Kidney epithelial cell (primary cell): Measurements from ENCODE around the gene CATSPERE. TPM values are rescaled to one million over a fixed set of nuclear protein-coding genes. Genes with fewer than 3 reads are reported as not detected.

Experiments
- DNase-seq: peaks from one replicate; pipeline ENCODE4 v3.0.0-alpha.2; 2010; ENCODE audit warnings: low read depth
- H3K27me3 ChIP-seq: 2 replicates; pipeline ENCODE4 v1.6.0; 2011; ENCODE audit warnings: low read length; ENCODE audit not compliant: control insufficient read depth, insufficient read depth
- H3K36me3 ChIP-seq: 2 replicates; pipeline ENCODE4 v1.5.1; 2011; ENCODE audit warnings: low read length; ENCODE audit not compliant: control insufficient read depth, insufficient read depth
- H3K4me3 ChIP-seq: 2 replicates; pipeline ENCODE4 v1.5.1; 2011; ENCODE audit warnings: low read depth, mild to moderate bottlenecking, control low read depth, low read length
- CTCF ChIP-seq: IDR thresholded peaks from 2 replicates; pipeline ENCODE4 v1.5.1; 2011; ENCODE audit warnings: mild to moderate bottlenecking, moderate library complexity, low read length, control low read depth, inconsistent platforms; ENCODE audit not compliant: insufficient read depth, poor library complexity, severe bottlenecking
- total RNA-seq: library from RNA; depleted of rRNA; stranded (reverse); fragments of >200 nt; gene quantifications from 2 replicates; pipeline ENCODE4 v1.2.3, GENCODE V29; 2015

Gene CATSPERE
- total RNA-seq, 1 donor from 2014 or later = 0.13 TPM

GRCh38 chr1:244634546-244634945 lies 173.5 kb downstream of the CATSPERE start:
- Histone ChIP-seq H3K27me3 (no peaks in the 10 kb centered on the region), H3K4me3 (no peak overlapping the region), H3K36me3 (no peaks in the 10 kb centered on the region)
- no peak for TF ChIP-seq CTCF
- DNase-seq = no peak

GRCh38 chr1:244636488-244637259 lies 175.6 kb downstream of the CATSPERE start:
- DNase-seq = no peak
- no peak for TF ChIP-seq CTCF
- no peaks in the 10 kb centered on the region for H3K36me3 ChIP-seq
- no peaks in the 10 kb centered on the region for H3K27me3 ChIP-seq
- H3K4me3 ChIP-seq = no peak overlapping the region

GRCh38 chr1:244639561-244639960 lies 178.5 kb downstream of the CATSPERE start:
- no peak for TF ChIP-seq CTCF
- H3K4me3 ChIP-seq = no peak overlapping the region
- H3K36me3 ChIP-seq = no peaks in the 10 kb centered on the region
- no peak for DNase-seq
- H3K27me3 ChIP-seq = no peaks in the 10 kb centered on the region

GRCh38 chr1:244640917-244641316 lies 179.8 kb downstream of the CATSPERE start:
- no peaks in the 10 kb centered on the region for H3K36me3 ChIP-seq
- no peak for DNase-seq
- H3K4me3 ChIP-seq = no peak overlapping the region
- no peak for TF ChIP-seq CTCF
- no peaks in the 10 kb centered on the region for H3K27me3 ChIP-seq

GRCh38 chr1:244642526-244642925 lies 181.5 kb downstream of the CATSPERE start:
- TF ChIP-seq CTCF = no peak
- no peaks in the 10 kb centered on the region for H3K36me3 ChIP-seq
- no peak for DNase-seq
- no peak overlapping the region for H3K4me3 ChIP-seq
- H3K27me3 ChIP-seq = no peaks in the 10 kb centered on the region

GRCh38 chr1:244642988-244643387 lies 181.9 kb downstream of the CATSPERE start:
- H3K4me3 ChIP-seq = no peak overlapping the region
- no peaks in the 10 kb centered on the region for H3K27me3 ChIP-seq
- H3K36me3 ChIP-seq = no peaks in the 10 kb centered on the region
- DNase-seq = no peak
- no peak for TF ChIP-seq CTCF
